Measurements from ENCODE around the gene SLC26A11. TPM values are rescaled to one million over a fixed set of nuclear protein-coding genes. Genes with fewer than 3 reads are reported as not detected.
A peak's percentile ranks its signal among the peaks of the same experiment; 100 is the strongest.

Gene SLC26A11
- total RNA-seq, 2 experiments from 2014 or later, result 46.5 to 50.9 TPM

DNA sequence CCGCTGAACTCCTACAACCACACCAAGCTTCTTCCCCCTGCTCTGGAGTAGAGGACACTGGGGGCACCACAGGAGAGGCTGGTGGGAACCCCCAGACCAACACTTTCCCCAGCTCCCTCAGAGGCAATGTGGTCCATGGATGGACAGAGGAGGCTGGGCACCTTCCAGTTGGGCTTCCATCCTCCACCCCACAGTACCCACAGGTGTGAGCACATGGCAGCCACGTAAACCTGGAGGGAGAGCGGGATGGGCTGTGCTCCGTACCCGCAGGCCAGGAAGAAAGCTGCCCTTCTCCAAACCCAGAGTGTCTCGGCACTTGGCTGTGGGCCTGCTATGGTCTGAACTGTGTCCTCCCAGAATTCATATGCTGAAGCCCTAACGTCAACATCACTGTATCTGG is 1.8 kb upstream of the SLC26A11 start:
- Mint-ChIP-seq H3K4me1 (ENCODE audit: low read depth) (peaks cover 43% of the 10 kb centered on the region), H3K9me3 (no peaks in the 10 kb centered on the region), H3K27me3 (no peaks in the 10 kb centered on the region), H3K4me3 (peak overlapping the region; percentile 95), H3K27ac (peak overlapping the region; percentile 93), H3K36me3 (ENCODE audit: low read depth) (peaks cover 62% of the 10 kb centered on the region)
- intact Hi-C loops (cut with DNase I, micrococcal nuclease), result loop anchor here (2.0 to 5.0 kb wide), 5 partner anchors 22 to 71 kb away; partner anchors contain the start of genes EIF4A3 (in 1 of the 2) and RNF213 (in 1 of the 2)
- DNase-seq (peak in 1 of 14 experiments; percentile 13), ATAC-seq (ENCODE audit: poor library complexity) (no peak)
- H3K4me1 ChIP-seq (ENCODE audit: insufficient read depth, low read length), result peaks cover 42% of the 10 kb centered on the region
- ChIA-PET CTCF (no interaction called here), POLR2A (interaction anchor here (1.5 kb wide), 1 partner anchor 18 kb away, joined by 3 read pairs; no protein-coding TSS in a partner anchor)
- no peak overlapping the region for H3K4me3 ChIP-seq (ENCODE audit: low read length)
- H3K36me3 ChIP-seq (ENCODE audit: insufficient read depth, low read length), result peaks cover 40% of the 10 kb centered on the region
- TF ChIP-seq, protein P1, sequence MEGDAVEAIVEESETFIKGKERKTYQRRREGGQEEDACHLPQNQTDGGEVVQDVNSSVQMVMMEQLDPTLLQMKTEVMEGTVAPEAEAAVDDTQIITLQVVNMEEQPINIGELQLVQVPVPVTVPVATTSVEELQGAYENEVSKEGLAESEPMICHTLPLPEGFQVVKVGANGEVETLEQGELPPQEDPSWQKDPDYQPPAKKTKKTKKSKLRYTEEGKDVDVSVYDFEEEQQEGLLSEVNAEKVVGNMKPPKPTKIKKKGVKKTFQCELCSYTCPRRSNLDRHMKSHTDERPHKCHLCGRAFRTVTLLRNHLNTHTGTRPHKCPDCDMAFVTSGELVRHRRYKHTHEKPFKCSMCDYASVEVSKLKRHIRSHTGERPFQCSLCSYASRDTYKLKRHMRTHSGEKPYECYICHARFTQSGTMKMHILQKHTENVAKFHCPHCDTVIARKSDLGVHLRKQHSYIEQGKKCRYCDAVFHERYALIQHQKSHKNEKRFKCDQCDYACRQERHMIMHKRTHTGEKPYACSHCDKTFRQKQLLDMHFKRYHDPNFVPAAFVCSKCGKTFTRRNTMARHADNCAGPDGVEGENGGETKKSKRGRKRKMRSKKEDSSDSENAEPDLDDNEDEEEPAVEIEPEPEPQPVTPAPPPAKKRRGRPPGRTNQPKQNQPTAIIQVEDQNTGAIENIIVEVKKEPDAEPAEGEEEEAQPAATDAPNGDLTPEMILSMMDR (IDR thresholded peaks at IDR 0.05), result no peak
- no peaks in the 10 kb centered on the region for H3K9me3 ChIP-seq (ENCODE audit: control insufficient read depth in 1 of 2, insufficient read depth in 1 of 2, low read length in 2 of 2)
- H3K27me3 ChIP-seq (ENCODE audit: control insufficient read depth in 1 of 2, insufficient read depth in 2 of 2, low read length in 2 of 2), result no peaks in the 10 kb centered on the region
- no peak overlapping the region for H3K27ac ChIP-seq (ENCODE audit: low read depth in 1 of 2, low read length in 2 of 2)

DNA sequence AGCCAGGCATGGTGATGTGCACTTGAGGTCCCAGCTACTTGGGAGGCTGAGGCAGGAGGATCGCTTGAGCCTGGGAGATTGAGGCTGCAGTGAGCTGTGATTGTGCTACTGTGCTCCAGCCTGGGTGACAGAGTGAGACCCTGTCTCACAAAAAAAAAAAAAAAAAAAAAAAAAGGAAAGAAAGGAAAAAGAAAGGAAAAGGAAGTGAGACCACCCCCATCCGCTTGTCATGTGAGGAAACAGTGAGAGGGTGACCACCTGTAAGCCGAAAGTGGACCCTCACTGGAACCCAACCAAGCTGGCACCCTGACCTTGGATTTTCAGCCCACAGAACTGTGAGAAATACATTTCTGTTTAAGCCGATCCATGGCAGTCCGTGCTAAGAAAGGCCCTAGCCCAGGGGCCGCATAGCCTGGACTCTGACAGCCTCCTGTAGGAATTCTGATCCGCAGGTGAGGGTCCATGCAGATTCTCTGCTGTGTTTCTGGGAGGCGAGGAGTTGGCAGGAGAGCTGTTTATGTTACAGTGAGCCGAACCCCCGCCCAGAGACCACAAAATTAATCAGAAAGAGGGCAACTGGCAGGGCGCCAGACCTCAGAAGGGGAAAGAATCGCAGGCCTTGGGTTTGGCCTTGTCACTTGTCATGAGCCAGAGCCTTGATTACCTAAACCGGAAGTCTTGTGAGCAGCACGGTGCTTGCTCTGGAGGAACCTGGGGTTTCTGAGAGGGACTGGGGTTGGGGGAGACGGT is 1.0 kb upstream of the SLC26A11 start:
- POLR2A ChIA-PET, result interaction anchor here (0.7 to 1.6 kb wide), 6 partner anchors 19 to 236 kb away, joined by 3 to 6 read pairs (median 3); partner anchors contain the start of gene GAA
- H3K36me3 Mint-ChIP-seq (ENCODE audit: low read depth), result peaks cover 60% of the 10 kb centered on the region
- H3K4me3 Mint-ChIP-seq, result peak overlapping the region; percentile 95

DNA sequence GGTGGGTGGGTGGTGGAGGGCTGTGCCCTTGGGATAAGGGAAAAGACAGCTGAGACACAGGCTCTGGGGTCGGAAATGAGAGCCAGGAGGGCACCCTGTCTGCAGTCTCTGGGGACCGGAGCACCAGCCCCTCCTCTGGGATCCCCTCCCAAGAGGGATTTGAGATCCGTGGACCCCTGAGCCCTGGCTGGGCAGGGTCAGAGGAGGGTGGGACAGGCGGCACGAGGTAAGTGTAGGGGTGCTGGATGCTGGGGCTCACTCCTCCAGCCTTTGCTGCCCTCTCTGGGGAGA is 519 bp upstream of the SLC26A11 start:
- DNase-seq (no peak), ATAC-seq (ENCODE audit: poor library complexity) (peak; percentile 23)
- peaks cover 43% of the 10 kb centered on the region for H3K4me1 Mint-ChIP-seq (ENCODE audit: low read depth)
- CTCF ChIA-PET, result no interaction called here
- H3K27me3 Mint-ChIP-seq, result no peaks in the 10 kb centered on the region
- peak overlapping the region; percentile 93 for H3K27ac Mint-ChIP-seq
- peaks cover 61% of the 10 kb centered on the region for H3K36me3 Mint-ChIP-seq (ENCODE audit: low read depth)
- peak overlapping the region; percentile 95 for H3K4me3 Mint-ChIP-seq
- H3K4me3 ChIP-seq (ENCODE audit: low read length), result peak overlapping the region; percentile 99
- H3K27ac ChIP-seq (ENCODE audit: low read depth in 1 of 2, low read length in 2 of 2), result peak overlapping the region; percentile 89 to 93
- peaks cover 45% of the 10 kb centered on the region for H3K4me1 ChIP-seq (ENCODE audit: insufficient read depth, low read length)
- TF ChIP-seq, protein P1 (IDR thresholded peaks at IDR 0.05), result no peak
- no peaks in the 10 kb centered on the region for H3K27me3 ChIP-seq (ENCODE audit: control insufficient read depth in 1 of 2, insufficient read depth in 2 of 2, low read length in 2 of 2)
- no peaks in the 10 kb centered on the region for H3K9me3 ChIP-seq (ENCODE audit: control insufficient read depth in 1 of 2, insufficient read depth in 1 of 2, low read length in 2 of 2)
- intact Hi-C loops (cut with DNase I, micrococcal nuclease), result loop anchor here (2.0 to 5.0 kb wide), 6 partner anchors 23 to 117 kb away; partner anchors contain the start of genes EIF4A3 (in 1 of the 2), GAA (in 1 of the 2) and RNF213 (in 1 of the 2)
- H3K9me3 Mint-ChIP-seq, result no peaks in the 10 kb centered on the region
- H3K36me3 ChIP-seq (ENCODE audit: insufficient read depth, low read length), result peaks cover 27% of the 10 kb centered on the region
- POLR2A ChIA-PET, result interaction anchor here (0.7 to 1.6 kb wide), 7 partner anchors 19 to 235 kb away, joined by 3 to 6 read pairs (median 3); partner anchors contain the start of genes GAA and RNF213

More for the DNA sequence above, 1.0 kb upstream of the SLC26A11 start:
- TF ChIP-seq, protein P1 (IDR thresholded peaks at IDR 0.05), result no peak
- H3K27ac ChIP-seq (ENCODE audit: low read depth in 1 of 2, low read length in 2 of 2), result peak overlapping the region; percentile 89 to 93
- H3K4me3 ChIP-seq (ENCODE audit: low read length), result peak overlapping the region; percentile 99
- intact Hi-C loops (cut with DNase I, micrococcal nuclease), result loop anchor here (2.0 to 5.0 kb wide), 5 partner anchors 22 to 72 kb away; partner anchors contain the start of genes EIF4A3 (in 1 of the 2) and RNF213 (in 1 of the 2)
- no peaks in the 10 kb centered on the region for H3K27me3 Mint-ChIP-seq
- peak overlapping the region; percentile 93 for H3K27ac Mint-ChIP-seq
- H3K27me3 ChIP-seq (ENCODE audit: control insufficient read depth in 1 of 2, insufficient read depth in 2 of 2, low read length in 2 of 2), result no peaks in the 10 kb centered on the region
- CTCF ChIA-PET, result interaction anchor here (0.8 kb wide), 1 partner anchor 33 kb away, joined by 3 read pairs; no protein-coding TSS in a partner anchor
- DNase-seq (peak; percentile 86 to 97 (median 93)), ATAC-seq (ENCODE audit: poor library complexity) (peak; percentile 90)
- H3K9me3 ChIP-seq (ENCODE audit: control insufficient read depth in 1 of 2, insufficient read depth in 1 of 2, low read length in 2 of 2), result no peaks in the 10 kb centered on the region
- H3K4me1 ChIP-seq (ENCODE audit: insufficient read depth, low read length), result peaks cover 45% of the 10 kb centered on the region
- no peaks in the 10 kb centered on the region for H3K9me3 Mint-ChIP-seq
- peaks cover 43% of the 10 kb centered on the region for H3K4me1 Mint-ChIP-seq (ENCODE audit: low read depth)
- H3K36me3 ChIP-seq (ENCODE audit: insufficient read depth, low read length), result peaks cover 32% of the 10 kb centered on the region

Measured in CD4-positive, alpha-beta T cell (primary cell).